K562 (cell line): ENCODE results near the gene UGT1A3.

Experiments
- FOSL1 ChIP-seq: fragments of 200-800 bp; sonication (Bioruptor generic); conservative IDR thresholded peaks from 2 replicates; pipeline ENCODE4 v1.6.1; 2016; ENCODE audit warnings: missing genetic modification characterization, missing compliant biosample characterization
- FOXJ3 ChIP-seq: sonication (generic); formaldehyde crosslinking; IDR thresholded peaks from 2 replicates; pipeline ENCODE4 v1.4.0; 2020; ENCODE audit warnings: mild to moderate bottlenecking, missing genetic modification reagents
- NCOA1 ChIP-seq: fragments of 450-650 bp; IDR thresholded peaks from 2 replicates; pipeline ENCODE4 v1.6.1; 2016; ENCODE audit warnings: low read depth
- TGIF2 ChIP-seq: sonication (generic); formaldehyde crosslinking; IDR thresholded peaks from 2 replicates; pipeline ENCODE4 v1.8.1; 2022; ENCODE audit warnings: mild to moderate bottlenecking, missing genetic modification reagents, moderate library complexity
- TF ChIP-seq, protein P1 (sequence below), 3 experiments: IDR thresholded peaks in 2 of 3; conservative IDR thresholded peaks in 1 of 3; 2 replicates each; pipeline ENCODE4 v1.5.1; 2011 to 2012; ENCODE audit warnings: low read length in 3 of 3, mild to moderate bottlenecking in 3 of 3, control low read depth in 2 of 3, improper control_type of control experiment in 1 of 3, inconsistent platforms in 1 of 3, low read depth in 1 of 3, mixed read lengths in 1 of 3, moderate library complexity in 1 of 3; ENCODE audit not compliant: insufficient read depth in 2 of 3
- TF ChIP-seq, protein P2 (sequence below): fragments of 450-650 bp; IDR thresholded peaks from 2 replicates; pipeline ENCODE4 v1.6.1; 2016
- TF ChIP-seq, protein P3 (sequence below): fragments of 250-450 bp; sonication (Bioruptor Pico); IDR thresholded peaks from 2 replicates; pipeline ENCODE4 v1.5.0; 2021; ENCODE audit warnings: mild to moderate bottlenecking, moderate library complexity

DNA sequence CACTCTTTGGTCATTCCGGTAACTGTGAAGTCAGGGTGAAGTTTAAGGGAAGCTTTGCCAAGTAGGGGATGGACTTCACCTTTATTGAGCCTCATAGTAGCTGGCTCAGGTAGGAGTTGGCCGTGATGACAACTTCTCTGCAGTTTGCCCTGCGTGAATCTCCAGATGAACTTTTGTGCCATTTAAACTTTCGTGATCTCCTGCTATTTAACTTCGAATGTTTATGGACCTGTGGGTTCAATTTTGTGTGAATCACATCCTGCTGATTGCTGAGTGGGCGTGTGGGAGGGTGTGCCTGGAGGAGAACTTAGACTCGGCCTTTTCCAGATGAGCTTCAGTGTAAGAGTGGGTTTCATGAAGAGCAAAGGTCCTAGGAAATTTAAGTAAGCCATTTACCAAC lies 35.4 kb downstream of the UGT1A3 start:
- TF ChIP-seq, protein P1, sequence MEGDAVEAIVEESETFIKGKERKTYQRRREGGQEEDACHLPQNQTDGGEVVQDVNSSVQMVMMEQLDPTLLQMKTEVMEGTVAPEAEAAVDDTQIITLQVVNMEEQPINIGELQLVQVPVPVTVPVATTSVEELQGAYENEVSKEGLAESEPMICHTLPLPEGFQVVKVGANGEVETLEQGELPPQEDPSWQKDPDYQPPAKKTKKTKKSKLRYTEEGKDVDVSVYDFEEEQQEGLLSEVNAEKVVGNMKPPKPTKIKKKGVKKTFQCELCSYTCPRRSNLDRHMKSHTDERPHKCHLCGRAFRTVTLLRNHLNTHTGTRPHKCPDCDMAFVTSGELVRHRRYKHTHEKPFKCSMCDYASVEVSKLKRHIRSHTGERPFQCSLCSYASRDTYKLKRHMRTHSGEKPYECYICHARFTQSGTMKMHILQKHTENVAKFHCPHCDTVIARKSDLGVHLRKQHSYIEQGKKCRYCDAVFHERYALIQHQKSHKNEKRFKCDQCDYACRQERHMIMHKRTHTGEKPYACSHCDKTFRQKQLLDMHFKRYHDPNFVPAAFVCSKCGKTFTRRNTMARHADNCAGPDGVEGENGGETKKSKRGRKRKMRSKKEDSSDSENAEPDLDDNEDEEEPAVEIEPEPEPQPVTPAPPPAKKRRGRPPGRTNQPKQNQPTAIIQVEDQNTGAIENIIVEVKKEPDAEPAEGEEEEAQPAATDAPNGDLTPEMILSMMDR (IDR thresholded peaks at IDR 0.05 in 2 of 3, conservative IDR thresholded peaks at IDR 0.05 in 1 of 3; ENCODE audit: insufficient read depth in 2 of 3, low read depth in 1 of 3, low read length in 3 of 3): no peak
- TF ChIP-seq FOXJ3 (CRISPR knock-in tag) (no peak), TGIF2 (CRISPR knock-in tag) (no peak), NCOA1 (no peak), FOSL1 (no peak)
- TF ChIP-seq, protein P2, sequence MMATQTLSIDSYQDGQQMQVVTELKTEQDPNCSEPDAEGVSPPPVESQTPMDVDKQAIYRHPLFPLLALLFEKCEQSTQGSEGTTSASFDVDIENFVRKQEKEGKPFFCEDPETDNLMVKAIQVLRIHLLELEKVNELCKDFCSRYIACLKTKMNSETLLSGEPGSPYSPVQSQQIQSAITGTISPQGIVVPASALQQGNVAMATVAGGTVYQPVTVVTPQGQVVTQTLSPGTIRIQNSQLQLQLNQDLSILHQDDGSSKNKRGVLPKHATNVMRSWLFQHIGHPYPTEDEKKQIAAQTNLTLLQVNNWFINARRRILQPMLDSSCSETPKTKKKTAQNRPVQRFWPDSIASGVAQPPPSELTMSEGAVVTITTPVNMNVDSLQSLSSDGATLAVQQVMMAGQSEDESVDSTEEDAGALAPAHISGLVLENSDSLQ: no peak
- TF ChIP-seq, protein P3, sequence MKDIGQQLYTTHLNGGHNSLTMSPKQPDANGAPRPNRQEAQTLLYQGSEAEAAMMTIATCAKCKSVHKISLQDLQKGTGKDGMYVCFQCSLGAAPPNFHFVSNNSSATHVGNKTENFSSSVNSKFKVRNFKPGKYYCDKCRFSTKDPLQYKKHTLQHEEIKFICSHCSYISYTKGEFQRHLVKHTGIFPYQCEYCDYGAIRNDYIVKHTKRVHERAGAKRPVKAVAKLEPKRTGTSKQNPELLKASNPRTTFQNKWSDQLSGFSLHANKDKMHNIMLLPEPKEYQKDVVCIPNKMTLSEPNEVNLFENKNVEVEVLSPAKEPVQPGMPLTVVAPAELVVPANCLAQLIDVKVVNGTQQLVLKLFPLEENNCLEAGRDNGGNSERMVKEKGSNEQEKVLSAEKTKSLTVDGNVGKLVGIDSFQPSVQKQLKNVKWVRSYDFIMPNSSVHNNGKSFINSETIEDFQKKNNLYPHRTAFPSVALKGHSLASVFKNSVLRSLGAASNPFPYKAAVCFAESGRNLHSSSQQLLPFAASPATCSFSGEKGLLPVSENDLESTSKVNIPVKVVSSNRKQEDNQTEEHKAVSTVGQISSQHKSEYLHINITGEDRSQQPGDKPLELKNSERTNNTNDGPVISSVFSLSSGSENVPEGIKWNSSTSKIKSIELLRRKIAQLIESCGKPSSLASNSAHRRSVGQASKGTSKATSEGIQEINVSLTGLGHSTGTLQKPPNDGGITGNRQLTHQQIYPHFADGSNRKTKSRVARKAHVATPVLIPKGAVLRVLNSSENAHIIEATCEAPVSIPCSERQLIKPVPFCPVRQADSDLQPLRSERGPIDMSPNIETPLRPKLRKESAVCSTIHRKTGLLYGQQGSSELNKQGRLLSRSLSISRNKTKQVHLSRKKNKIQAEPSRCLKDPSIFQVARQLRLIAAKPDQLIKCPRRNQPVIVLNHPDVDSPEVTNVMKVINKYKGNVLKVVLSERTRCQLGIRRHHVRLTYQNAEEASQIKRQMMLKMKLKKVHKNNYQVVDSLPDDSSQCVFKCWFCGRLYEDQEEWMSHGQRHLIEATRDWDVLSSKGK (CRISPR knock-in tag): no peak
